H1 (cell line): Measurements from ENCODE around the gene AKT1. TPM values are rescaled to one million over a fixed set of nuclear protein-coding genes. Genes with fewer than 3 reads are reported as not detected.

Experiments used
- ASH2L ChIP-seq: fragments of 200-600, 300-600 bp; sonication (generic); IDR thresholded peaks from one replicate; pipeline ENCODE4 v1.7.1; 2017; ENCODE audit warnings: low read length
- CEBPB ChIP-seq: IDR thresholded peaks from 2 replicates; pipeline ENCODE4 v1.6.1; 2012; ENCODE audit warnings: low read depth, low read length
- CHD7 ChIP-seq: fragments of 300-600 bp; sonication (generic); IDR thresholded peaks from 2 replicates; pipeline ENCODE4 v1.7.1; 2012; ENCODE audit warnings: low read length, moderate library complexity, mild to moderate bottlenecking, inconsistent platforms; ENCODE audit not compliant: insufficient replicate concordance
- EZH2 ChIP-seq: fragments of 200-600 bp; sonication (generic); IDR thresholded peaks from 2 replicates; pipeline ENCODE4 v1.7.1; 2012; ENCODE audit warnings: low read depth, mild to moderate bottlenecking, moderate library complexity, low read length, inconsistent platforms; ENCODE audit not compliant: severe bottlenecking
- GTF2F1 ChIP-seq: IDR thresholded peaks from 2 replicates; pipeline ENCODE4 v1.6.1; 2012; ENCODE audit warnings: low read depth, low read length, improper control_type of control experiment, borderline replicate concordance
- MAX ChIP-seq: IDR thresholded peaks from 2 replicates; pipeline ENCODE4 v1.6.1; 2012; ENCODE audit warnings: inconsistent platforms
- RBBP5 ChIP-seq: IDR thresholded peaks from 2 replicates; pipeline ENCODE4 v1.7.1; 2012; ENCODE audit warnings: low read depth, mild to moderate bottlenecking, inconsistent platforms, low read length, moderate library complexity, borderline replicate concordance
- SIN3A ChIP-seq, 2 experiments: IDR thresholded peaks in 1 of 2; conservative IDR thresholded peaks in 1 of 2; 2 replicates each; pipeline ENCODE4 v1.6.1; 2011 to 2012; ENCODE audit warnings: low read length in 2 of 2, improper control_type of control experiment in 1 of 2, low read depth in 1 of 2, mild to moderate bottlenecking in 1 of 2
- SUZ12 ChIP-seq: fragments of 200-600 bp; sonication (generic); IDR thresholded peaks from 2 replicates; pipeline ENCODE4 v1.6.1; 2012; ENCODE audit warnings: mild to moderate bottlenecking, inconsistent platforms, low read length, moderate library complexity, mixed read lengths
- polyA plus RNA-seq, 7 experiments: library from polyadenylated mRNA; depleted of rRNA in 3 of 7; stranded (reverse) in 5 of 7; unstranded in 2 of 7; fragments of >200 nt in 5 of 7; fragments of 200-250 nt in 2 of 7; gene quantifications; 1 replicate in 5 of 7; 2 replicates in 1 of 7; 4 replicates in 1 of 7; pipeline versions ENCODE4 v1.2.1 to v1.2.3, GENCODE V29; 2011 to 2013; ENCODE audit warnings: missing spikeins in 2 of 7, mixed read lengths in 2 of 7
- total RNA-seq: library from RNA; stranded (reverse); fragmentation: NEBNext Ultra II Directional; extraction: Animal tissue kit (Norgen Biotek cat#: 25700); gene quantifications from 2 replicates; pipeline ENCODE4 v1.2.1, GENCODE V29; 2021

The AKT1 gene
- total and polyA plus RNA-seq, 2 of the 8 experiments (the other 6 are each of a cell fraction or from before 2014, with no cell fraction given), result 68.1 to 71.5 TPM

GRCh38 chr14:104800771-104801519 is 5.4 kb upstream of the AKT1 start, which contains the start of gene ZBTB42 (continued):
- no peak for TF ChIP-seq CHD7
- peak; percentile 57 for TF ChIP-seq EZH2
- no peak for TF ChIP-seq GTF2F1
- TF ChIP-seq ASH2L, result peak; percentile 21
- TF ChIP-seq SIN3A (conservative IDR thresholded peaks at IDR 0.05 in 1 of 2, IDR thresholded peaks at IDR 0.05 in 1 of 2; ENCODE audit: low read depth in 1 of 2, low read length in 2 of 2), result 0 out of 4 replicates have a peak, but pooled peaks of 1 of the 2 experiments have one; percentile 42
- peak; percentile 62; the same call in 1 of the 2 replicates for TF ChIP-seq RBBP5
- TF ChIP-seq CEBPB, result no peak
- TF ChIP-seq MAX, result 0 out of 2 replicates have a peak, but pooled peaks have one; percentile 10
- peak; percentile 67 for TF ChIP-seq SUZ12
- TF ChIP-seq, all 59 proteins: peak for 8
